VCaP (cell line): ENCODE measurements around the gene GPAT3.
"Not testable (repeated sequence)": the region's sequence is repeated elsewhere in the genome, so short reads cannot be mapped to it uniquely, and the experiment has no call there.

Experiments used
- H3K27ac ChIP-seq: fragments of 450-650 bp; 2 replicates; pipeline ENCODE4 v1.5.1; 2017
- TF ChIP-seq, protein P1 (sequence below): fragments of 450-650 bp; conservative IDR thresholded peaks from 2 replicates; pipeline ENCODE4 v1.5.1; 2017; ENCODE audit warnings: mild to moderate bottlenecking, moderate library complexity

GPAT3 gene

GRCh38 chr4:83568062-83568461 lies 32.2 kb downstream of the GPAT3 start:
- TF ChIP-seq, protein P1, sequence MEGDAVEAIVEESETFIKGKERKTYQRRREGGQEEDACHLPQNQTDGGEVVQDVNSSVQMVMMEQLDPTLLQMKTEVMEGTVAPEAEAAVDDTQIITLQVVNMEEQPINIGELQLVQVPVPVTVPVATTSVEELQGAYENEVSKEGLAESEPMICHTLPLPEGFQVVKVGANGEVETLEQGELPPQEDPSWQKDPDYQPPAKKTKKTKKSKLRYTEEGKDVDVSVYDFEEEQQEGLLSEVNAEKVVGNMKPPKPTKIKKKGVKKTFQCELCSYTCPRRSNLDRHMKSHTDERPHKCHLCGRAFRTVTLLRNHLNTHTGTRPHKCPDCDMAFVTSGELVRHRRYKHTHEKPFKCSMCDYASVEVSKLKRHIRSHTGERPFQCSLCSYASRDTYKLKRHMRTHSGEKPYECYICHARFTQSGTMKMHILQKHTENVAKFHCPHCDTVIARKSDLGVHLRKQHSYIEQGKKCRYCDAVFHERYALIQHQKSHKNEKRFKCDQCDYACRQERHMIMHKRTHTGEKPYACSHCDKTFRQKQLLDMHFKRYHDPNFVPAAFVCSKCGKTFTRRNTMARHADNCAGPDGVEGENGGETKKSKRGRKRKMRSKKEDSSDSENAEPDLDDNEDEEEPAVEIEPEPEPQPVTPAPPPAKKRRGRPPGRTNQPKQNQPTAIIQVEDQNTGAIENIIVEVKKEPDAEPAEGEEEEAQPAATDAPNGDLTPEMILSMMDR = no peak
- H3K27ac ChIP-seq = no peak overlapping the region

DNA sequence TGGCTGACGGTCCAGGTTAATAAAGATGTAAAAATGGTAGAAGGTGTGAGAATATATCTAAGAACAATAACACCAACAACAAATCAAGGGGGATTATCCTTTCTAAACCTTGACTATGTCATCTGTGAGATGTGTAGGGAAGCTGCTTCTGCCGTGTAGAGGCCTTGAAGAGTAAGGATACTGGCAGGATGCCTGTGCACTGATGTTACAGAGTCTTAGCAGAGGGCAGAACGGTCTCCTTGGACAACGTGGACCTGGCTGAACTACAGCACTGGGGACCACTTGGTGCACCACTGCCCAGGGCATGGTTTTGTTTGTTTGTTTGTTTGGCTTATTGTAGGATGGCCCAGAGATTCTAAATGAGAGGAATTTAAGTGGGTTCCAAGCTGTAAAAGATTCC lies 33.5 kb downstream of the GPAT3 start:
- TF ChIP-seq, protein P1 = no peak
- no peak overlapping the region for H3K27ac ChIP-seq

GRCh38 chr4:83569987-83570386 lies 34.1 kb downstream of the GPAT3 start:
- TF ChIP-seq, protein P1 = no peak

DNA sequence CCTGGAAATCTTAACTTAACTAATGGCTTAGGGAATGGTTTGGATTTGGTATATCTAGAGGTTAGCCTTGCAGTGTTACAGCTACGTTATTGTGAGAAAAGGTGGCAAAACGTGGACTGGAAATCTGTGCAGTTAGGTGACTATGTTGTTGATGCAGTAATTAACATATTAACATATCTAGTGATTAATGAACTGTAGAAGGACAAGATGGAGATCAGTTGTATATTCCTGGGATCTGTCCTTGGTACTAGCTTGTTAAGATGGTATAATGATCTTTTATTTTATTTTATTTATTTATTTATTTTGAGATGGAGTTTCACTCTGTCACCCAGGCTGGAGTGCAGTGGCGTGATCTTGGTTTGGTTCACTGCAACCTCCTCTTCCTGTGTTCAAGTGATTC lies 36.9 kb downstream of the GPAT3 start:
- TF ChIP-seq, protein P1 = no peak
- no peak overlapping the region for H3K27ac ChIP-seq

More at GRCh38 chr4:83569987-83570386, 34.1 kb downstream of the GPAT3 start:
- no peak overlapping the region for H3K27ac ChIP-seq

DNA sequence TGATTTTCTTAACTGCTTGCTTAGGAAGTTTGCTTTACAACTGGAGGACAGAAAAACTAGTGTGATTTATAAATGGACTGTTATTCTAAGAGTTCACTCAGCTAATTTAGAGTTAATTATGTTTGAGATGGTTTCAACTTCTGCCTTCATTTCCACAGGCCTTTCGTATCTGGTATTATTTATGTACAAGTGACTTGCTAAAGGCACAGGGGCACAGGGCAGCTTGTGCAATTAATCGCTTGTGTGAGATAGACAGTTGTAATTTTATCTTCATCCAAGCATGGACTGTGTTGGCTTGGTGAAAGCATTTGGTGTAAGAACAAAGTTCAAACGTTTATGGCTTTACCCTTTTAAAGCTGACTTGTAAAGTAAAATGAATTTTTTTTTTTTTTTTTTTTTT lies 38.3 kb downstream of the GPAT3 start:
- TF ChIP-seq, protein P1 = no peak

GRCh38 chr4:83576237-83576636 lies 40.3 kb downstream of the GPAT3 start:
- not testable (repeated sequence) for H3K27ac ChIP-seq

More for the DNA sequence above, 38.3 kb downstream of the GPAT3 start:
- H3K27ac ChIP-seq = no peak overlapping the region

DNA sequence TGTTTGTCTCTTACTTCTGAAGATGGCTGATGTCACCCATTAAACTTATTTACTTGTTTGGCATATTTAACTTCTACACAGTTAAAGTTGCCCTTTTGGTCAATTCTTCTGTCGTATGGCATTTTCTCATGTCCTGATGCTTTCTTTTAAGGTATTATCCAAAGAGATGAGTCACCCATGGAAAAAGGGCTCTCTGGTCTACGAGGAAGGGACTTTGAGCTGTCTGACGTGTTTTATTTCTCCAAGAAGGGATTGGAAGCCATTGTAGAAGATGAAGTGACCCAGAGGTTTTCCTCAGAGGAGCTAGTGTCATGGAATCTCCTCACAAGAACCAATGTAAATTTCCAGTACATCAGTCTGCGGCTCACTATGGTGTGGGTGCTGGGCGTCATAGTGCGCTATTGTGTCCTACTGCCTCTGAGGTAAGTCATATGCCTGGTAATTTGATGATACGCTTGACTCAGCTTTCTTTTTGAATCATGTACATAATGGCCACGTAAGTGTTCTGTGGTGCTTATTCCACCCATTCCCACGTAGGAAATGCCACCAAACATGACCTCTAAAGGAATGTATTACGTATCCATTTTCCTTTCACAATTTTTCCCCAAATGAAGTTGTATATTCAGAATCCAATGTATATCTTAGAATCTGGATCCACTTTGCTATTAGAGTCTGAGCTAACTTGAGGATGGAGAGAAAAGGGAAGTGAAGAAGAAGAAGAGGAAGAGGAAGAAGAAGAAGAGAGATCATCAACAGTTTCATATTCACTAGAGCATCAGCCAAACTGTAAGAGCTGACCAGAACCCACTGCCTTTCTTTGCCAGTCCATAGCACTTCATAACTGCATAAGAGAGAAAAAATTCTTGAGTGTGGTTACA lies 45.7 kb downstream of the GPAT3 start:
- TF ChIP-seq, protein P1 = no peak
- H3K27ac ChIP-seq = peak overlapping the region; percentile 34

GRCh38 chr4:83582289-83582785 lies 46.4 kb downstream of the GPAT3 start:
- H3K27ac ChIP-seq = peak overlapping the region; percentile 34

More at GRCh38 chr4:83582289-83582785, 46.4 kb downstream of the GPAT3 start:
- TF ChIP-seq, protein P1 = peak; percentile 50
